T-cell (primary cell): Measurements from ENCODE around the gene STAT4. TPM values are rescaled to one million over a fixed set of nuclear protein-coding genes. Genes with fewer than 3 reads are reported as not detected.
A peak's percentile ranks its signal among the peaks of the same experiment; 100 is the strongest.

Source experiments
- ATAC-seq, 4 experiments: fragments of 200-7000 bp in 3 of 4; fragments of 150-1000 bp in 1 of 4; cut with Tn5 transposase; replicated peaks in 1 of 4; 1 replicate in 3 of 4; 2 replicates in 1 of 4; pipeline ENCODE4 v1.10.0; 2021; ENCODE audit warnings: moderate library complexity in 3 of 4, mild to moderate bottlenecking in 2 of 4, moderate number of reproducible peaks in 1 of 4
- CTCF ChIA-PET, 2 donors: fragments of 300-600 bp; sonication (Branson Sonifier 250); formaldehyde crosslinking; loops; one replicate each; lab custom pipeline; 2022; ENCODE audit warnings: antibody characterized with exemption in 2 of 2; lab: Charles Lee
- POLR2A ChIA-PET, 2 donors: fragments of 300-600 bp; sonication (Branson Sonifier 250); formaldehyde crosslinking; loops; one replicate each; lab custom pipeline; 2022; ENCODE audit warnings: antibody characterized with exemption in 2 of 2; lab: Charles Lee
- DNase-seq, 35 experiments: peaks; one replicate each; pipeline versions ENCODE4 v3.0.0 to v3.0.0-alpha.2; 2013 to 2023
- H3K27ac ChIP-seq: one replicate; pipeline ENCODE4 v1.5.1; 2013; ENCODE audit warnings: low read length
- H3K27me3 ChIP-seq, 2 experiments: replicated peaks in 1 of 2; 1 replicate in 1 of 2; 2 replicates in 1 of 2; pipeline versions ENCODE4 v1.6.1 to v1.7.0; 2013; ENCODE audit warnings: low read length in 1 of 2, mixed read lengths in 1 of 2; ENCODE audit not compliant: control insufficient read depth in 2 of 2, insufficient read depth in 2 of 2; ENCODE audit errors: extremely low read depth in 1 of 2
- H3K36me3 ChIP-seq, 2 donors: 1 replicate in 1 of 2; 2 replicates in 1 of 2; pipeline versions ENCODE4 v1.6.1 to v1.7.0; 2013; ENCODE audit warnings: low read length in 1 of 2; ENCODE audit not compliant: control insufficient read depth in 2 of 2, insufficient read depth in 1 of 2; ENCODE audit errors: extremely low read depth in 1 of 2
- H3K4me1 ChIP-seq, 2 experiments: 1 replicate in 1 of 2; 2 replicates in 1 of 2; pipeline versions ENCODE4 v1.6.1 to v1.7.0; 2013; ENCODE audit warnings: low read length in 2 of 2, mixed read lengths in 1 of 2; ENCODE audit not compliant: insufficient read depth in 2 of 2, control insufficient read depth in 1 of 2; ENCODE audit errors: extremely low read depth in 1 of 2
- H3K4me3 ChIP-seq, 2 donors: 1 replicate in 1 of 2; 2 replicates in 1 of 2; pipeline versions ENCODE4 v1.5.1 to v1.7.0; 2013; ENCODE audit warnings: mild to moderate bottlenecking in 2 of 2, low read length in 1 of 2, moderate library complexity in 1 of 2; ENCODE audit not compliant: control insufficient read depth in 1 of 2; ENCODE audit errors: extremely low read depth in 1 of 2
- H3K9me3 ChIP-seq: 2 replicates; pipeline ENCODE4 v1.7.0; 2013
- H3K27ac Mint-ChIP-seq, 2 donors: one replicate each; pipeline ENCODE4 v1.8.0; 2020 to 2021; ENCODE audit warnings: mild to moderate bottlenecking in 2 of 2, mixed read lengths in 2 of 2
- H3K27me3 Mint-ChIP-seq, 2 donors: one replicate each; pipeline ENCODE4 v1.8.0; 2021 to 2022; ENCODE audit warnings: mixed read lengths in 2 of 2
- H3K36me3 Mint-ChIP-seq: one replicate; pipeline ENCODE4 v1.8.0; 2021; ENCODE audit warnings: mixed read lengths
- H3K4me1 Mint-ChIP-seq, 3 donors: one replicate each; pipeline ENCODE4 v1.8.0; 2020 to 2022; ENCODE audit warnings: mixed read lengths in 3 of 3, mild to moderate bottlenecking in 1 of 3
- H3K4me3 Mint-ChIP-seq, 3 donors: one replicate each; pipeline ENCODE4 v1.8.0; 2020 to 2022; ENCODE audit warnings: mild to moderate bottlenecking in 3 of 3, mixed read lengths in 3 of 3, moderate library complexity in 3 of 3
- H3K9me3 Mint-ChIP-seq, 3 donors: one replicate each; pipeline ENCODE4 v1.8.0; 2020 to 2022; ENCODE audit warnings: mixed read lengths in 3 of 3
- WGBS: methylation state at CpG from one replicate; pipeline ENCODE4 v1.1.5; 2013; ENCODE audit warnings: missing lambda C conversion rate; ENCODE audit not compliant: insufficient coverage; 5-methylcytosine and 5-hydroxymethylcytosine counted together
- total RNA-seq, 35 experiments: library from RNA in 6 of 35; stranded (reverse) in 6 of 35; fragments of 120-200 nt in 1 of 35; gene quantifications; one replicate each; pipeline versions ENCODE4 v1.2.1 to v1.2.4 and lab custom pipeline; 2013 to 2026

The STAT4 gene
- total RNA-seq, 5 donors from 2014 or later (not counting 1 experiment from before 2014, with no cell fraction given) = 79.5 to 141 (median 91.7) TPM

GRCh38 chr2:190987938-190988337 is 162.9 kb downstream of the STAT4 start:
- WGBS = 100% methylated on average over 3 of the region's 5 CpGs
- DNase-seq (no peak), ATAC-seq (no peak)
- H3K4me1 Mint-ChIP-seq = peaks cover 40 to 77% (median 42%) of the 10 kb centered on the region in 3 donors
- Histone ChIP-seq H3K27me3 (no peaks in the 10 kb centered on the region), H3K36me3 (peaks cover 30 to 98% of the 10 kb centered on the region in 2 donors), H3K27ac (no peak overlapping the region), H3K9me3 (no peaks in the 10 kb centered on the region), H3K4me1 (peaks cover 0 to 10% of the 10 kb centered on the region in 2 experiments), H3K4me3 (no peak overlapping the region)
- peak overlapping the region; percentile 61 to 84 for H3K27ac Mint-ChIP-seq
- CTCF ChIA-PET = interaction anchor here (0.6 to 0.9 kb wide), 2 partner anchors 55 to 84 kb away, joined by 3 to 4 read pairs; no protein-coding TSS in a partner anchor
- no peaks in the 10 kb centered on the region for H3K27me3 Mint-ChIP-seq
- H3K9me3 Mint-ChIP-seq = no peaks in the 10 kb centered on the region
- POLR2A ChIA-PET = interaction anchor here (0.6 to 1.2 kb wide), 4 partner anchors 8 to 262 kb away, joined by 3 read pairs; no protein-coding TSS in a partner anchor
- H3K4me3 Mint-ChIP-seq = no peak overlapping the region
- H3K36me3 Mint-ChIP-seq = peaks cover 76% of the 10 kb centered on the region

GRCh38 chr2:190987116-190987515 is 163.7 kb downstream of the STAT4 start:
- H3K4me1 Mint-ChIP-seq = peaks cover 48 to 79% (median 49%) of the 10 kb centered on the region in 3 donors
- H3K4me1 ChIP-seq = peaks cover 0 to 10% of the 10 kb centered on the region in 2 experiments
- no peaks in the 10 kb centered on the region for H3K27me3 Mint-ChIP-seq
- ChIA-PET CTCF (interaction anchor here in 1 of 2 donors (0.6 to 0.9 kb wide), 2 partner anchors 30 to 54 kb away, joined by 3 read pairs; no protein-coding TSS in a partner anchor), POLR2A (interaction anchor here (0.6 to 1.2 kb wide), 3 partner anchors 9 to 263 kb away, joined by 3 read pairs; no protein-coding TSS in a partner anchor)
- H3K4me3 Mint-ChIP-seq = no peak overlapping the region
- no peaks in the 10 kb centered on the region for H3K9me3 ChIP-seq
- no peaks in the 10 kb centered on the region for H3K27me3 ChIP-seq
- peaks cover 82% of the 10 kb centered on the region for H3K36me3 Mint-ChIP-seq
- H3K4me3 ChIP-seq = no peak overlapping the region
- ATAC-seq (no peak), DNase-seq (no peak)
- H3K36me3 ChIP-seq = peaks cover 30 to 99% of the 10 kb centered on the region in 2 donors
- WGBS = no CpG with 5 or more reads among the region's 1 CpG
- no peak overlapping the region for H3K27ac Mint-ChIP-seq
- H3K9me3 Mint-ChIP-seq = no peaks in the 10 kb centered on the region
- H3K27ac ChIP-seq = no peak overlapping the region

- 70% methylated on average over 10 of the region's 13 CpGs for WGBS
- no peaks in the 10 kb centered on the region for H3K9me3 Mint-ChIP-seq
- peaks cover 52 to 84% (median 56%) of the 10 kb centered on the region in 3 donors for H3K4me1 Mint-ChIP-seq
- Histone ChIP-seq H3K36me3 (peaks cover 30 to 99% of the 10 kb centered on the region in 2 donors), H3K9me3 (no peaks in the 10 kb centered on the region), H3K4me1 (peaks cover 0 to 12% of the 10 kb centered on the region in 2 experiments), H3K4me3 (no peak overlapping the region), H3K27ac (no peak overlapping the region), H3K27me3 (no peaks in the 10 kb centered on the region)
- H3K4me3 Mint-ChIP-seq = peak overlapping the region in 1 of 3 donors; percentile 6
- ATAC-seq (peak in 1 of 4 experiments; percentile 24), DNase-seq (peak in 12 of 35 experiments; percentile 13 to 45 (median 21))
- ChIA-PET POLR2A (no interaction called here), CTCF (no interaction called here)
- peaks cover 86% of the 10 kb centered on the region for H3K36me3 Mint-ChIP-seq
- H3K27me3 Mint-ChIP-seq = no peaks in the 10 kb centered on the region
- peak overlapping the region; percentile 55 to 67 for H3K27ac Mint-ChIP-seq
Observed at GRCh38 chr2:190986221-190986953, 164.4 kb downstream of the STAT4 start.

DNA sequence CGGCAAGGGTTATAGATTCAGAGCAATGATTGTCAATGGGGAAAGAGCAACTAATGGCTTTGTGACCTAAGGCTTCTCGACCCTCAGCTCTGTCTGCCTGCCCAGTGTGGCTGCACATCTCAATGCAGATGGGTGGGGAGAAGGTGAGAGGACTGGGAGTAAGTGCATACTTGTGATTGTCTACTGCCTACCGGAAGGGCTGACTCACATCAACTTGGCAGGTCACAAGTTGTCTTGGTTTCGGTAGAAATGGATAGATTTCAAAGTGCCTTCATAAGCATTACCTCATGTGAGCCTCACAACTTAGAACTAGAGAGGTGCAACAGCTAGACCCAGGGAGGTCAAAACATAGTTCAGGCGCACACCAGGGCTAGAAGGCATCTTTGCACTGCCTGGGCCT is 166.2 kb downstream of the STAT4 start:
- Mint-ChIP-seq H3K9me3 (no peaks in the 10 kb centered on the region), H3K36me3 (peaks cover 88% of the 10 kb centered on the region), H3K27me3 (no peaks in the 10 kb centered on the region), H3K4me1 (peaks cover 65 to 85% (median 67%) of the 10 kb centered on the region in 3 donors), H3K27ac (peak overlapping the region; percentile 75 to 79), H3K4me3 (no peak overlapping the region)
- Histone ChIP-seq H3K9me3 (no peaks in the 10 kb centered on the region), H3K4me3 (no peak overlapping the region), H3K4me1 (peaks cover 3 to 23% of the 10 kb centered on the region in 2 experiments), H3K27ac (no peak overlapping the region), H3K36me3 (peaks cover 30 to 99% of the 10 kb centered on the region in 2 donors), H3K27me3 (no peaks in the 10 kb centered on the region)
- DNase-seq = no peak
- POLR2A ChIA-PET = no interaction called here
- peak in 3 of 4 experiments; percentile 38 to 69 (median 56) for ATAC-seq
- 85% methylated on average over 2 of the region's 5 CpGs for WGBS
- CTCF ChIA-PET = interaction anchor here (0.8 to 1.6 kb wide), 3 partner anchors 12 to 66 kb away, joined by 3 to 4 read pairs (median 3); no protein-coding TSS in a partner anchor

GRCh38 chr2:190982262-190983034 is 168.3 kb downstream of the STAT4 start:
- Mint-ChIP-seq H3K27ac (peak overlapping the region; percentile 79 to 94), H3K4me3 (no peak overlapping the region), H3K9me3 (no peaks in the 10 kb centered on the region), H3K27me3 (no peaks in the 10 kb centered on the region), H3K4me1 (peaks cover 65 to 84% (median 73%) of the 10 kb centered on the region in 3 donors), H3K36me3 (peaks cover 91% of the 10 kb centered on the region)
- peak in 1 of 4 experiments; percentile 44 for ATAC-seq
- WGBS = 60% methylated on average over 7 of the region's 8 CpGs
- Histone ChIP-seq H3K27me3 (no peaks in the 10 kb centered on the region), H3K9me3 (no peaks in the 10 kb centered on the region), H3K36me3 (peaks cover 18 to 99% of the 10 kb centered on the region in 2 donors), H3K4me3 (no peak overlapping the region), H3K27ac (peak overlapping the region; percentile 10), H3K4me1 (peaks cover 3 to 23% of the 10 kb centered on the region in 2 experiments)
- DNase-seq = no peak
- CTCF ChIA-PET = interaction anchor here (0.6 to 1.6 kb wide), 3 partner anchors 10 to 1625 kb away, joined by 3 to 4 read pairs (median 4); no protein-coding TSS in a partner anchor
- POLR2A ChIA-PET = no interaction called here

DNA sequence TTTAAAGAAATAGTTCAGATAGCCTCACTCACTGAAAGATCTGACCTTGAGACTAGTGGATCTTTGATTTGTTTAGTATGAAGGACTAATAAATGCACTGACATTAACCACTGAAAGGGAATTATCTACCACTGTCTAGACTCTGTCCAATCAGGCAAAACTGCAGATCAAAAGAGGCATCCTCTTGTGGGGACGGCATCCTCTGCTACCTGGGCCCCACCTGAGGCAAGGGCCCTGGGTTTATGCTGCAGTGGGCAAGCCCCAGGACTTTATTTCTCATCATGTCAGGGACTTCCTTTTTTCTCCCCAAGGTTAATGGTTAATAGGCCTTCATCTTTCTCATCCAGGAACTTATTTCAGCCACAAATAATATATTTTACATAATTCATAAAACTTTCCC is 169.1 kb downstream of the STAT4 start:
- no peak overlapping the region for H3K4me3 Mint-ChIP-seq
- ATAC-seq (no peak), DNase-seq (no peak)
- Histone ChIP-seq H3K9me3 (no peaks in the 10 kb centered on the region), H3K27ac (peak overlapping the region; percentile 15), H3K27me3 (no peaks in the 10 kb centered on the region), H3K4me3 (no peak overlapping the region), H3K4me1 (peaks cover 3 to 22% of the 10 kb centered on the region in 2 experiments), H3K36me3 (peaks cover 18 to 99% of the 10 kb centered on the region in 2 donors)
- peaks cover 63 to 81% (median 68%) of the 10 kb centered on the region in 3 donors for H3K4me1 Mint-ChIP-seq
- H3K27ac Mint-ChIP-seq = peak overlapping the region; percentile 79 to 94
- H3K27me3 Mint-ChIP-seq = no peaks in the 10 kb centered on the region
- CTCF ChIA-PET = no interaction called here
- peaks cover 89% of the 10 kb centered on the region for H3K36me3 Mint-ChIP-seq
- POLR2A ChIA-PET = no interaction called here
- WGBS = 100% methylated on average over 1 of the region's 1 CpG
- no peaks in the 10 kb centered on the region for H3K9me3 Mint-ChIP-seq
